Ovary (tissue), 9 donors: ENCODE measurements around the gene DNAJC1. TPM values are rescaled to one million over a fixed set of nuclear protein-coding genes. Genes with fewer than 3 reads are reported as not detected.

Experiments
- DNase-seq, 5 donors: peaks; one replicate each; pipeline ENCODE4 v3.0.0-alpha.2; 2019 to 2020
- H3K27ac ChIP-seq, 2 donors: fragments of 200-600 bp; one replicate each; pipeline versions ENCODE4 v1.5.1 to v1.8.0; 2019 to 2022
- H3K27me3 ChIP-seq: fragments of 200-600 bp; one replicate; pipeline ENCODE4 v1.8.0; 2022
- H3K36me3 ChIP-seq: fragments of 200-600 bp; sonication (generic); one replicate; pipeline ENCODE4 v1.5.1; 2019
- H3K4me1 ChIP-seq: one replicate; pipeline ENCODE4 v1.8.1; 2013; ENCODE audit warnings: mild to moderate bottlenecking, moderate library complexity; ENCODE audit not compliant: insufficient read depth
- H3K4me3 ChIP-seq: fragments of 200-600 bp; sonication (generic); one replicate; pipeline ENCODE4 v1.5.1; 2017
- H3K9me3 ChIP-seq, 2 donors: fragments of 200-600 bp in 1 of 2; sonication (generic) in 1 of 2; one replicate each; pipeline versions ENCODE4 v1.5.1 to v1.8.1; 2013 to 2019; ENCODE audit warnings: mild to moderate bottlenecking in 1 of 2, moderate library complexity in 1 of 2
- CTCF ChIP-seq, 3 donors: fragments of 450-650 bp in 2 of 3; fragments of 200-600 bp in 1 of 3; IDR thresholded peaks; one replicate each; pipeline versions ENCODE4 v1.5.1 to v1.8.0; 2016 to 2022; ENCODE audit warnings: antibody characterized with exemption in 3 of 3, mild to moderate bottlenecking in 1 of 3
- EP300 ChIP-seq: sonication (generic); formaldehyde crosslinking; IDR thresholded peaks from one replicate; pipeline ENCODE4 v1.6.1; 2017; ENCODE audit warnings: antibody characterized with exemption
- POLR2A ChIP-seq: fragments of 450-650 bp; IDR thresholded peaks from one replicate; pipeline ENCODE4 v1.6.1; 2017; ENCODE audit warnings: antibody characterized with exemption, mild to moderate bottlenecking, moderate library complexity
- WGBS, 3 donors: extraction: QIAGEN DNeasy Blood & Tissue Kit in 1 of 3; methylation state at CpG; one replicate each; pipeline versions ENCODE4 v1.1.5 to v1.1.7; 2013 to 2017; 5-methylcytosine and 5-hydroxymethylcytosine counted together
- intact Hi-C, 4 donors: fragments of 100-400 bp; cut with DNase I; formaldehyde crosslinking; loops; one replicate each; pipeline versions ENCODE4 v1.11.0 to v1.15.1; 2022 to 2023
- polyA plus RNA-seq, 2 donors: library from polyadenylated mRNA; stranded (reverse); fragments of 200-250 nt in 1 of 2; fragments of 350-450 nt in 1 of 2; fragmentation: Illumina TruSeq in 1 of 2; extraction: RNeasy Lipid Tissue Mini Kit (QIAGEN cat#74804) in 1 of 2; gene quantifications; one replicate each; pipeline ENCODE4 v1.2.3, GENCODE V29; 2013 to 2014
- total RNA-seq, 7 donors: library from RNA; depleted of rRNA in 2 of 7; stranded (reverse); fragments of >200 nt in 2 of 7; fragmentation: NEBNext Ultra II Directional in 3 of 7; extraction: Animal tissue kit (Norgen Biotek cat#: 25700) in 3 of 7; gene quantifications; one replicate each; pipeline versions ENCODE4 v1.1.0 to v1.2.4, GENCODE V29; 2016 to 2023
- donor health status: DM: no; HTN: no; CAD: no; lungs with moderate emphysema.
- donor health status: DM: no; HTN: no; CAD: no.
- donor health status: Bipolar disorder and iron deficiency.
- donor health status: DM: yes; HTN: yes; CAD: no.
- donor health status: DM: no; HTN: no; CAD: no.
- donor health status: DM: yes; HTN: yes; CAD: no.

Gene DNAJC1
- total and polyA plus RNA-seq, 9 donors, result 18.8 to 62.7 (median 21.0) TPM

GRCh38 chr10:21976280-21976679 is 27.2 kb downstream of the DNAJC1 start:
- no peaks in the 10 kb centered on the region for H3K27me3 ChIP-seq
- no peak overlapping the region for H3K4me3 ChIP-seq
- H3K9me3 ChIP-seq, result no peaks in the 10 kb centered on the region
- TF ChIP-seq CTCF (IDR thresholded peaks at IDR 0.05) (no peak), POLR2A (no peak), EP300 (no peak)
- WGBS, 3 donors, result 97% methylated on average over 2 of the region's 2 CpGs
- no peaks in the 10 kb centered on the region for H3K36me3 ChIP-seq
- H3K27ac ChIP-seq, result no peak overlapping the region
- H3K4me1 ChIP-seq, result peaks cover 1% of the 10 kb centered on the region
- intact Hi-C loops, result no loop called here
- DNase-seq, result no peak

- no peak for DNase-seq
- Histone ChIP-seq H3K4me1 (peaks cover 1% of the 10 kb centered on the region), H3K27me3 (no peaks in the 10 kb centered on the region), H3K9me3 (no peaks in the 10 kb centered on the region), H3K4me3 (no peak overlapping the region), H3K36me3 (no peaks in the 10 kb centered on the region), H3K27ac (no peak overlapping the region)
- 94 to 100% (median 98%) methylated on average over 1 of the region's 1 CpG for WGBS, 3 donors
- intact Hi-C loops, result no loop called here
- TF ChIP-seq EP300, result no peak
- TF ChIP-seq CTCF (IDR thresholded peaks at IDR 0.05), result no peak
- no peak for TF ChIP-seq POLR2A
These were observed 28.0 kb downstream of the DNAJC1 start for GRCh38 chr10:21975378-21975990.

- TF ChIP-seq POLR2A, result no peak
- no peak for TF ChIP-seq EP300
- TF ChIP-seq CTCF (IDR thresholded peaks at IDR 0.05), result no peak
- no peak for DNase-seq
- H3K27me3 ChIP-seq, result no peaks in the 10 kb centered on the region
- H3K4me1 ChIP-seq, result no peaks in the 10 kb centered on the region
- H3K36me3 ChIP-seq, result no peaks in the 10 kb centered on the region
- H3K9me3 ChIP-seq, result no peaks in the 10 kb centered on the region
- no peak overlapping the region for H3K27ac ChIP-seq
- intact Hi-C loops, result no loop called here
- WGBS, 3 donors, result 66 to 88% (median 73%) methylated on average over 1 of the region's 1 CpG
- H3K4me3 ChIP-seq, result no peak overlapping the region
These were observed 30.9 kb downstream of the DNAJC1 start for GRCh38 chr10:21972584-21972983.

GRCh38 chr10:21969326-21970287 is 33.9 kb downstream of the DNAJC1 start:
- Histone ChIP-seq H3K4me1 (no peaks in the 10 kb centered on the region), H3K9me3 (no peaks in the 10 kb centered on the region), H3K27me3 (no peaks in the 10 kb centered on the region), H3K27ac (no peak overlapping the region), H3K4me3 (no peak overlapping the region), H3K36me3 (no peaks in the 10 kb centered on the region)
- no peak for DNase-seq
- TF ChIP-seq CTCF (IDR thresholded peaks at IDR 0.05) (no peak), EP300 (no peak), POLR2A (no peak)
- intact Hi-C loops, result no loop called here
- WGBS, 3 donors, result 68 to 78% (median 75%) methylated on average over 5 of the region's 5 CpGs
